ENCODE measurements around the gene CROCC2.

CROCC2 gene

DNA sequence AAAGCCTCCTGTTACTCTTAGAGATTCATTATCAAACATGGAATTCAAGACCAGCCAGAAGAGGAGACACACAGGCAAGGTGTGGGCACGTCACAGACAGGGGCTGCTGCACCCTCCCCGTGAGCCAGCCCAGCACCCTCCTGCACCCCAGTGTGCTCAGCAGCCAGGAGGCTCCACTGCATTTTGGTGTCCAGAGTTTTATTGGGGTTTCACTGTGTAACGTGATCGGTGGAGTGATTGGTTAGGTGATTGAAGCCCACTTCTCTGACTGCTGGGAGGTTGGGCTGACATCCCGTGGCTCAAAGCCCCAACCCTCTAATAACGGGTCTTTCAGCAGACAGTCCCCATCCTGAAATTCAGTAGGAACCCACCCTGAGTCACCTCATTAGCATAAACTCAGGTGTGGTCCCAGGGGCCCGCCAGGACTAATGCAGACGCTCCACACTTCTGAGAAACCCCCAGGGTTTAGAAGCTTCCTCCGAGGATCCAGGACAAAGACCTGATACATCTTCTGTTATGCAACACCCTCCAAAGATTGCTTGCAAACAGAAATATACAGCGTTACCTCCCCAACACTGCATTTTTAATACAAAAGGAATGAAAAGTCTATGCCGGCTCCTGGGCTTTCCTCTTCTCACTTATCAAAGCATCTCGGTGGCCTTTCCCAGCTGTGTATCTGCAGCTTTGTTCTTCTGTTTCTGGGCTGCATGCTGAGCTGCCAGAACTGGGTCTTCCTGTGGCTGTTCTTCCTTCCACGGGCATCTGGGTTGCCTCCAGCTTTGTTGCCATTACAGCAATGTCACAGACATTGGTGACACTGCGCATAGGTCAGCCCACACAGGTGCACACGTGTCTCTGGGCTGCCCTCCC, 48.5 kb downstream of the CROCC2 start:
- FAIRE-seq, result no peak
- DNase-seq (ENCODE audit: insufficient read length, low spot score), result no peak

DNA sequence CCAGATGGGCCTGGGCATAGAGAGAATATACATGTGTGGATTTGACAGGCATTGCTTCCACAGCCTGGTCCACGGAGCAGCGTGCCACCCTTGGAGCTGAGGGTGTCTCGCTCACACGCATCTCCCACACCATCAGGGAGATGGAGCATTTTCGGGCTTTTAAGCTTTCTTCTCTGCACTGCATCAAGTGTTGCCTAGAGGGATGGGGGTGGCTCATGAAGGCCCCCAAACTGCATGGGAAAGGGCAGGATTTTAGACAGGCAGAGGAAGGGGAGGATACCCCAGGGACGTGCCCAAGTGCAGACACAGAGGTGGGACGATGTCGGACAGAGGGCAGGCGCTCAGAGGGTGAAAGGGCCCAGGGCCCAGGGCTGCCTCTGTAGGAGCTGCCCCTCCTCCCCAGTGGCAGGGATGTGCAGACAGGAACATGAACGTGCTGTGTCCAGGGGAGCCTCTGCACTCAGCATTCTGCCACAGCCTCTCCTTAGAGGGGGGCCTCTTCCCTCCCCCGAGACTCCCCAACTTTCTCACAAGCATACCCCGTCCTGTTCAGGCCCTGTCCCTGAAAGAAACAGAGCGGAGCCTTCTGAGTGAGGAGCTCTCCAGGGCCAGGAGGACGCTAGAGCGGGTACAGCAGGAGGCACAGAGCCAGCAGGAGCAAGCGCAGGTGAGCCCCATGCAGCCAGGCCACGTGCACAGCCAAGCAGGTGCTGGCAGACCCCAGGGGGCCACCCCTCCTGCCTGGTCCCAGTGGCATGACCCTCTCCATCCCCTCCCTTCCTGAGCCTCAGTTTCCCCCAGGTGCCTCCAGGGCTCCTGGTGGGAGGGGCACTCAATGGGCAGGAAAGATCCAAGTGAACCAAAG, 49.4 kb downstream of the CROCC2 start:
- DNase-seq (ENCODE audit: insufficient read length, low spot score), result no peak
- no peak for FAIRE-seq

- FAIRE-seq, result no peak
- no peak for DNase-seq (ENCODE audit: insufficient read length, low spot score)
Measured at GRCh38 chr2:240956171-240956934, 50.2 kb downstream of the CROCC2 start.

DNA sequence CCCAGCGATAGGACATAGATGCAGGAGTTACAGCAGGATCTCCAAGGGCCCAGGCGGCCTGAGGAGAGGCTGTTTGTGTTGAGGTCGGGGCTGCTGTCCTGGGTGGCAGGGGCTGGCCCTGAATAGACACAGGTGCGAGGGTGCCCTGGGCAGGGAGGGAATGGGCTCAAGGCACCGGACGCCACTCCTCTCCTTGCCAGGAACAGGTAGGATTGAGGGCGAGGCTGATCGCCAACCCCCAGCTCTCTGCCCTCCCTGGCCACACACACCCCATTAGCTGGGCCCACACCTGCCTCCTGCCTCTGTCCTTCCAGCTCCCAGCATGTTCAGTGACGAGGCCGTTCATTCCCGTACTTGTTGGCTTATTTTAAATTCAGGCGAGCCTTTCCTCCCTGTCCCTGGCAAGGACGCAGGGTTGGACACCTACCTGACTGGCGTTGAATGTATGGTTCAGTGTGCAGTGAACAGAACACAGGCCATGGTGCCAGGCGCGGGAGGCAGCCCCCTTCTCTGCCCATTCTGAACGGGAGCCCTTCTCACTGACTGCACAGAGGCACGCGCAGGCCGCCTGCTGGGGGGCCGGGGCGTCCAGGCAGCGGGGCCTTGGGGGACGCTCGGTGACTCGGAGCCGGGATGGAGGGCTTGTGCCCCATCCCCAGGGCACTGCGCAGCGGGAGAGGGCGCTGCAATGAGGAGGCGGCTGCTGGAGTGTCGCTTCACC, 51.0 kb downstream of the CROCC2 start:
- DNase-seq (ENCODE audit: insufficient read length, low spot score) (no peak), FAIRE-seq (no peak)

GRCh38 chr2:240957656-240958365, 51.7 kb downstream of the CROCC2 start:
- DNase-seq (ENCODE audit: insufficient read length, low spot score), result no peak
- FAIRE-seq, result no peak

DNA sequence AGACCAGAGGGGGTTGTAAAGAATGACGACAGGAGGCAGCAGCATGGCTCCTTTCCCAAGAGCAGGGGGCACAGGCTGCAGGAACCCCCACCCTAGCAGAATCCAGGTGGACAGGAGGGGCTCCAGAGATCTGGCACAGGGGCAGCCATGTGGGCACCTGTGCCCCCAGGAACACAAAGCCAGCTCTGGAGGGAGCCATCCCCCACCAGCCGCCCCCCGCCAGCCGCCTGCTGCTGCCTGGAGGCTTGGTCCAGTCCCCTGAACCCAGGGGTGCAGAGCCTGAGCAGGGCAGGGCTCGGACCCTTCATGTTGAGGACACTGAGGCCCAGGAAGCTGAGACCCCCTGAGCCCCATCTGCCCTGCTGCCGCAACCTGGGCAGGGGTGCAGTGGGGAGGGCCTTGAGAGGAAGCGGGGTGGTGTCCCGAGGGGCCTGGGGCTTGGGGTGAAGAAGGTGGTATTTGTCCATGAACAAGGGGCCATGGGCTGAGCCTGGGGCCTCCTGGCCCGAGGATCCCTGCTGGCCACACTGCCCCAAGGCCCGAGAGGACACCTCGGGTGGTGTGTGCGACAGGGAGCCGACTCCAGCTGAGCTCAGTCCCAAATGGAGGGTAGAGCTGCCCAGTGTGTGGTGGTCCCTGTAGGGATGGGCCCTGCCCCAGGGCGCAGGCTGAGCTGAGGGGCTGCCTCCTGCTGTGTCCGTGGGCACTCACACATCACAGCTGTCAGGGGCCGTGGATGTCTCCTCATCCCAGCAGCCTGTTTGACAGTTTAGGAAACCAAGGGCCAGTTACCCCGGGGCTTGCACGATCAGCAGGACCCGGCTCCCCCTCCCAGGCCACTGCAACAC, 52.5 kb downstream of the CROCC2 start:
- no peak for DNase-seq (ENCODE audit: insufficient read length, low spot score)
- no peak for FAIRE-seq

DNA sequence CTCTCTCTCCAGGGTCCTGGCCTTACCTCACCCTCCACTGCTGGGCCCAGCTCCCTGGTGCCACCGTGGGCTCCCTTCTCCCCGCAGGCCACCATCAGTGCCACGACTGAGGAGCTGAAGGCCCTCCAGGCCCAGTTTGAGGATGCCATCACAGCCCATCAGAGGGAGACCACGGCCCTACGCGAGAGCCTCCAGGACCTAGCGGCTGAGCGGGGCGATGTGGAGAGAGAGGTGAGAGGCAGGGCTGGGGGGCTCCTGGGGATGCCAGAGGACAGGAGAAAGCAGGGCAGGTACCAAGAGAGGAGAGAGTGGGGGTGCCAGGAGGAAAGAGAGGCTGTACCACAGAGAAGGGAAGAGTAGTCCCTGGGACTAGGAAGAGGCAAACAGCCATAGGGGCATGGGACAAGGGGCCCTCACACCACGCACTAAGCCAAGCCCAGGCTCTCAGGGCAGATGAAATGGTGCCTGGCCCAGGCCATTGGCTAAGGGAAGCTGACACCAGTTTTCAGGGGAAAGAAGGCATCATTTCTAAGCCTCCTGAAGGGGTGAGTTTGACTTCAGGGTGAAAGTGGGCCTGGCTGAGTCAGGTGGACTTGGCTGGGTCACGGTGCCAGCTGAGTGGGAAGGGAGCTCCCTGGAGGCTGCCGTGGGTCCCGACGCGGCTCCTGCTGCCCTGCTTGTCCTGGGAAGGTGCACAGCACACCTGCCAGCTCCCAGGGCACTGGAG, 53.2 kb downstream of the CROCC2 start:
- no peak for DNase-seq (ENCODE audit: insufficient read length, low spot score)
- no peak for FAIRE-seq

GRCh38 chr2:240959941-240960308, 53.8 kb downstream of the CROCC2 start:
- no peak for FAIRE-seq
- DNase-seq (ENCODE audit: insufficient read length, low spot score), result no peak

DNA sequence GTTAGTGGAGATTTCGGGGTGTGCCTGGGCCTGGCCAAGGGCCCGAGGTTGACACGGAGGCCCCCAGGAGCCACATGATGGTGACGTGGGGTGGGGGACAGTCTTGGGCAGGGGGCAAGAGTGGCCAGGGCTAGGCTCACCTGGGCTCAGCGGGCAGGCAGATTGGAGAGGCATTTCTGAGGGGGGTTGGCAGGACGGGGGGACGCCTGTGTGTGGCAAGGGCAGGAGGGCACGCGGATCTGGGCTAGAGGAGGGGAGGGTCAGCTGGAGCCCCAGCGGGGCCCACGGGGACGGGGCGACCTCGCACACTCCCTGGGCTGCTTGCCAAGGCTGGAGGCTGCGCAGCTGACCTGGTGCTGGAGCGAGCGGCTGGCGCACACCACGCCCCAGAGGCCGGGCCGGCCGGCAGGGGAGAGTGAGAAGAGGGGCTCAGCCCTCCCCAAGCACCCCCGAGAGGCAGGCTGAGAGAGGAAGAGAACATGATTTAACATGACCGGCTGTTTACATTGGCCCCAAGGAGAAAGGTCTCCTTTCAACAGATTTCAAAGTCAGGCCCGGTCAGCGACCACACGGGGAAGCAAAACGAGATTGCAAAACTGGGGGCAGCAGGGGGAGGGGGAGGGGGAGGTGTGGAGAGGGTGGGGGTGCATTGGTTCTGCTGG, 54.3 kb downstream of the CROCC2 start:
- DNase-seq (ENCODE audit: insufficient read length, low spot score) (no peak), FAIRE-seq (no peak)

GRCh38 chr2:240960971-240961876, 55.1 kb downstream of the CROCC2 start:
- DNase-seq (ENCODE audit: insufficient read length, low spot score) (no peak), FAIRE-seq (no peak)

GRCh38 chr2:240961910-240962299, 55.8 kb downstream of the CROCC2 start:
- no peak for FAIRE-seq
- DNase-seq (ENCODE audit: insufficient read length, low spot score), result no peak

DNA sequence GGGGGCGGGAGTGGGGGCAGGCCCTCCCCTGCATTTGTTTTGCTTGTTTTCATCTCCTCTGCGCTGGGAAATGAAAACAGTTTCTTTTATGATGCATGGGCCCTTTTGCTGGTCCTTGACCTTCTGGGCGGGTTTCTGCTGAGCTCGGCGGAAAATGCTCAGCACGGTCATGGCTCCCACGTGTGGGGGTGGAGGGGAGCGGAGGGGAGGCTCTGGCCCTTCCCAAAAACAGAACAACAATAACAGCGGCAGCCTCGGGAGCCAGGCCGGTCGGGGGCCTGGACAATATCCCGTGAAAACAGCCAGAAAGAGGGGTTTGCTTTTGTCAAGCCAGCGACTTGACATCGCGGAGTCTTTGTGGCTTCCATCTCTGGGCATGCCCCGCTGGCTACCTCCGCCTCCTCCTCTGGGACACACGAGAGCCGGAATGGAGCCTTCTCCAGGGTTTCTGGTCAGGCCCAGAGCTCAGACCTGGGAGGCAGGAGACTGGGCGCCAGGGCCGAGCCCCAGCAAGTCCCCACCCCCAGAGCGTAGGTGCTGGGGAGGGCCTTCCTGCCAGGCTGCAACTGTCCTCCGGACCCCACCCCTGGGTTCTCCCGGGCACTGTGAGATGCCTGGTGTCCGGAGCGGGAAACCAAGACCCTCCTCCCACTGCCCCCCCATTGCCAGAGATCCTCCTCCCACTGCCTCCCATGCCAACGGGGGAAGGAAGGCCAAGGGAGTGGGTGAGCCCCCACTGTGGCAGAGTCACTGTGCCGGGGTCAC, 56.3 kb downstream of the CROCC2 start:
- DNase-seq (ENCODE audit: insufficient read length, low spot score), result no peak
- FAIRE-seq, result no peak

DNA sequence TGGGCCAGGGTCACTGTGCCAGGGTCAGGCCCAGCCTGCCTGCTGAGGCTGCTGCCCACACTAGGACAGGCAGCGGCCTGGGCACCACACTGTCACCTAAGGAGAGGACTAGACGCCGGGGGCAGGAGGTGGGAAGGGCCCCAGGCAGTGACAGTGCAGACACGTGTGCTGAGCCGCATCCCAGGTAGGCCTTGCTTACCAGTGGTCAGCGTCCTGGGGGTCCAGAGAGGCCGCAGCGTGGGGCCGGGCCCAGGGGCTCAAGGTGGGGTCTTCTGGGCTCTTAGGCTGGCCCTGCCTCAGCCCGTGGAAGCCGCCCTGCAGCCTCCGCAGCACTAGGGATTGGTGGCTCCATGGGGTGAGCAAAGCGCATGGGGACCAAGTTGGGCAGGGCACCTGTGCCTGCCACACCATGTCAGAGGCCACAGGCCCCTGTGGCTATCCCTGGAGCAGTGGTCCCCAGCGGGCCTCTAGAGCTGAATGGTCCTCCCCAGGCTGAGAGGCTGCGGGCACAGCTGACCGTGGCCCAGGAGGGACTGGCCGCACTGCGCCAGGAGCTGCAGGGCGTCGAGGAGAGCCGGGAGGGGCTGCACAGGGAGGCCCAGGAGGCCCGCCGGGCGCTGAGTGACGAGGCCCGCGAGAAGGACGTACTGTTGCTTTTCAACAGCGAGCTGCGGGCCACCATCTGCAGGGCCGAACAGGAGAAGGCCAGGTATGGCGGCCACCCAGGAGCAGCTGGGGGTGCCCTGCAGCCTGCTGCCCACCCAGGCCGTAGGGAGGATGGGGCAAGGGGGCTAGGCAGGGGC, 57.1 kb downstream of the CROCC2 start:
- DNase-seq (ENCODE audit: insufficient read length, low spot score) (no peak), FAIRE-seq (no peak)

GRCh38 chr2:240963868-240964703, 58.0 kb downstream of the CROCC2 start:
- FAIRE-seq (no peak), DNase-seq (ENCODE audit: insufficient read length, low spot score) (no peak)

All from GM19239 (cell line).